Stimulated activated CD4-positive, alpha-beta T cell treated with anti-CD3 and anti-CD28 coated beads, Interleukin-1b, Interleukin-23, amount 100 ng/mL, for 1 hour (primary cell): ENCODE results near the gene TMEM190.

ENCODE experiments used
- DNase-seq, 2 donors: peaks; one replicate each; pipeline ENCODE4 v3.0.0-alpha.2; 2020; ENCODE audit warnings: low read depth in 2 of 2

The TMEM190 gene

GRCh38 chr19:55350620-55351315 is 25.9 kb upstream of the TMEM190 start:
- DNase-seq: no peak

DNA sequence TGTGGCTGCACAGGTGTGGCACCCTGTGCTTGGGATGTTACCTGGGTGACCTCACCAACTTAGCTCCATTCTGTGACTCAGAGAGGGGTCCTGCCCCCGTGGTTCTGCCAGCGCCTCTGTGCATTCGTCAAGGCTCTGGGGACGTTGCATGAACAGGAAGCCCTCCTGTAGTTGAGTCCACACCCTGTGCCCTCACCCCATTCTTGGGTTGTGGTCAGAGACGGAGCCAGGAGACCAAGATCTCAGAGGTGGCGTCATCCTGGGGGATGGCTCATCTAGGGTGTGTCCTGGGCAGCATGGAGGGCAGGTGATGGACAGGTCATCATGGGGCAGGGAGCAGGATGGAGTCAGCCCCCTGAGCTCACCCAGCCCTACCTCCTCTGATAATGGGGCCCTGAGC is 24.6 kb upstream of the TMEM190 start:
- no peak for DNase-seq

- no peak for DNase-seq
Measured at GRCh38 chr19:55352549-55353145, 24.0 kb upstream of the TMEM190 start.

DNA sequence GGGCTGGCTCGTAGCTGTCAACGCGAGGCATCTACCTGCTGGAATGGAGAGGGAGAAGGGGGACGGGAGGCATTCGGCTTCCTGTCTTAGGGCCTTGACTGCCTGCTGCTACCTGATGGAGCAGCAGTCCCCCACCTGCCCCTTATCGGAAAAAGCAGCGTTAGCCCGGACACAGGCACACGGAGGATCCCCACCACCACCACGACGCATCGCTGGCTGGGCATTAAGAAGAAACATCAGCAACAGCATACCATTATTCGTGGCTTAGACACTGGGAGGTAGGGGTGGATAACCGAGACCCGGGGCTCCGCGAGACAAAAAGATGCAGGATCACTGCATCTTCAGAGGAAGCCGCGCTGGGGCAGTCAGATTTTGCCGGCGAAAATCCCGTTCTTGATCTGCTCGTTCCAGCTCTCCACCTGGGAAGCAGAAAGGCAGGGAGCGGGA is 23.2 kb upstream of the TMEM190 start:
- no peak for DNase-seq

DNA sequence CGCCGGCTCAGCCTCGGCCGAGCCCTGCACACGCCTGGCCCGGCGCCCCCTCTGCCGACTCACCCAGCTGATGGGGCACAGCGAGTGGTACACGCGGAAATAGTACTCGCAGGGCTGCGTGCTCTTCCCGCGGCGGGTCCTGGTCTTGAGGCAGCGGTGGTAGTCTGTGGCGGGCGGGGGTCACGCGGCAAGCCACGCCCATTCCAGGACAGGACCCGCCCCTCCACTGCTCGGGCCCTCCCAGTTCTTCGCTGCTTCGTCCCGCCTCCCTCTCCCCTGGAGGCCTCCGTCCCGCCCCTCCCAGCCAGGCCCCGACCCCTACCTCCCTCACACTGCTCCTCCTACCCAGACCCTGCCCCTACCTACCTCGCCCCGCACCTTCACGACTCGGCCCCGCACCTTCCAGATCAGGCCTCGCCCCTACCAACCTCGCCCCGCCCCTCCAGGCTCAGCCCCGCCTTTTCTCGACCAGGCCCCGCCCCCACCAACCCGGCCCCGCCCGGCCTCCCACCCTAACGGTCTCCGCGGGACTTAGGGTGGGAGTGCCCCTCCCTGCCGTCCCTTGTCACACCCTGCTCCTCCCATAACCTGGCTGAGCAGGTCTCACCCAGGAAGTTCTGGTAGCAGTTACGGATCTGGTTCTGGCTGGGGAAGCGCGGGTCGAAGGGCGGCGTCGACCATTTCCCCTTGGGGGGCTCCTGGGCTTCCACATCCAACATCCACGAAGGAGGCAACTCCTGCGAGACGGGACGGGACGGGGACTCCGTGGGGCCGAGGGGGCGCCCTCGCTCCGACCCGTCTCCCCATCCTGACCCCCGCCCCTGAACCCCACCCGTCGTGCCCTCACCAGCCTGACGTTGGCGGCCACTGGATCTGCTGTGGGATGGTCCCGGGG is 22.6 kb upstream of the TMEM190 start:
- peak in 1 of 2 donors; percentile 42 for DNase-seq

DNA sequence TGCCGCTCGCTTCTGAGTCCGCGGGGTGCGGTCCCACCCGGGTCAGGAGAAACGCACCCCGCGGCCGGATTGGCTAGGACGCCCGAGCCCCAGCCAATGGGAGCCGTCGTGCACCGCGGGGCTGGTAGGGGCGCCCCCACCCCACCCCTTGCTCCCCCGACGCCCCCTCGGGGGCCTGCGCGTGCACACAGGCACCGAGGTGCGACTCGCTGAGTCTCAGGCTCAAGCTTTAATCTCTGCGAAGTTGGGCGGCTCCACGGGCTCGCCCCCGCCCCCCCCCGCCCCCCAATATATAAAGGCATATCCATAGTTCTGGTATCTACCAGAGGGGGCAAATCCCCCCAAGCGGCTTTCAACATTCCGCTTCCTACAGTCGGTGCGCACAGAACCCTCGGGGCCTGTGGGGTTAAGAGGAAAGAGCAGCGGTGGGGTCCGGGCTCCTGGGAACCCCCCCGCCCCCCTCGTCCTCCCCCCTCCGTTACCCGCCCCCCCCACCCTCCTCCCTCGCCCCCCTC is 21.9 kb upstream of the TMEM190 start, which contains the start of gene COX6B2:
Gene COX6B2, minus strand, starts transcription at position 22 of the 515 bp plus-strand sequence. CDS start 198 bp downstream, outside the sequence.
- DNase-seq: no peak

GRCh38 chr19:55355213-55355821 is 21.3 kb upstream of the TMEM190 start:
- no peak for DNase-seq

DNA sequence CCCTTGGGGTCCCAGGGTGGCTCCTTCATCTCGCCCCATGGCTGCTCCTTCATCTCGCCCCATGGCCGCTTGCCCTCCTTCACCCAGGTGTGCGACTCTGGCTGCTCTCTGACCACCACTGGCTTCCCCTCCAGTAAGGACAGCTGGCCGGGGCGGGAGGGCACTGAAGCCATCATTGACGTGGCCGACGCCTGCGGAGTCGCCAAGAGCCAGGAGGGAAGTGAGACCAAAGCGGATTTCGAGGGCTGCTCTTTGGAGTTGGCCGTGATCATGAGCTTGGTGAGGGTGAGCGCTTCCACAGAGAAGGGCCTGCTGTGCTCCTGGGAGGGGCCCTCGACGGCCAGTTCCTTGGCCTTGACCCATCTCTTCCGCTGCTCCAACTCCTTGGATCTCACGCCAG is 18.1 kb upstream of the TMEM190 start:
- no peak for DNase-seq

DNA sequence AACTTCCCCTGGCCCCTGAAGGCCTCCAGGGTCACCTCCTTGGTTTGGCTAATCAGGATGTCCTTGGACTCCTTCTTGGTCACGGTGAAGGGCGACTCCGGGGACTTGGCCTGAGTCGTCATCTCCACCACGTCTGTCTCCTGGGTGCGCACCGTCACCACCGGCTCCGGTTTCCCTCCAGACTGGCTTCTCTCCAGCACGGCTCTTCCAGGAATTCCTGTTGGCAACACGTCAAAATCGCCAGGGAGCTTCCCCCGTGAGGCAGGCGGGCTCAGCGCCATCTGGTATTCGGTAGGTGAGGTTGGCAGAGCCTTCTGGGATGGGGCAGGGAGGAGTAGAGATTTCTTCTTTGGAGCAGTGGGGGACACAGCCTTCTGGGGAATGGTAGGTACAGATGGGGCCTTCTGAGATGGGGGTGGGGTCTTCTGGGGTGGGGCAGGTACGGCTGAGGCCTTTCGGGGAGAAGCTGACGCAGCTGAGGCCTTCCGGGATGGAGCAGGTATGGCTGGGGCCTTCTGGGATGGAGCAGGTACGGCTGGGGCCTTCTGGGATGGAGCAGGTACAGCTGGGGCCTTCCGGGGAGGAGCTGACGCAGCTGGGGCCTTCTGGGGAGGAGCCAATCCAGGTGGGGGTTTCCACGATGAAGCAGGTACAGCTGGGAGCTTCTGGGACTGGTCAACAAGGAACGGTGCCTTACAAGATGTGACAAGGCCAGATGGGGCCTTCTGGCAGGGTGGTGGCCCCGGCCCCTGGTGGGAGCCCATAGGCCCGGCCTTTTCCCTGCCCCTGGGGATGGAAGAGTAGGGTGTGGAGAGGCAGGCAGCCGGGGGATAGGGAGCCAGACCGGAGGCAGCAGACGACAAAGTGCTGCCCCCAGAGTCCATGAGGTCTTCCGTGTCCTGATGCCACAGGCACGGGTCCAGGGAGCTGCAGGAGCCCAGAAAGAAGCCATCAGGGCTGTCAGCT is 17.4 kb upstream of the TMEM190 start:
- DNase-seq: no peak

DNA sequence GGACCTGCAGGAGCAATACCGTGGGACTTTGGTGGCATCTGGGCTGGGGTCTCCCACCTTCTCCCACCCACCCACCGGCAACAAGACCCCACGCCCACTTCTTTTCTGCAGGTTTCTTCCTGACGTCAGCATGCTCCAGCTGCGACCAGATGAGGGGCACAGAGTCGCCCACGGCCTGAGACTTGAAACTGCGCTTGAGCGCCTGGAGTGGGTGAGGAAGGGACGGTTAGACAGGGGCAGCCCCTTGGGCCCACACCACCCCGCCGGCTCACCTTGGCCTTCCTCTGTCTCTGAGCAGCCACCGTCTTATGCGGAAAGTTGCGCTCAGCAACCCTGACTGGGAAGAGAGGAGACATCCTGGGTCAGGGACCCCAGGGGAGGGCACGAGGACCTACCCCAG is 15.7 kb upstream of the TMEM190 start:
- no peak for DNase-seq

DNA sequence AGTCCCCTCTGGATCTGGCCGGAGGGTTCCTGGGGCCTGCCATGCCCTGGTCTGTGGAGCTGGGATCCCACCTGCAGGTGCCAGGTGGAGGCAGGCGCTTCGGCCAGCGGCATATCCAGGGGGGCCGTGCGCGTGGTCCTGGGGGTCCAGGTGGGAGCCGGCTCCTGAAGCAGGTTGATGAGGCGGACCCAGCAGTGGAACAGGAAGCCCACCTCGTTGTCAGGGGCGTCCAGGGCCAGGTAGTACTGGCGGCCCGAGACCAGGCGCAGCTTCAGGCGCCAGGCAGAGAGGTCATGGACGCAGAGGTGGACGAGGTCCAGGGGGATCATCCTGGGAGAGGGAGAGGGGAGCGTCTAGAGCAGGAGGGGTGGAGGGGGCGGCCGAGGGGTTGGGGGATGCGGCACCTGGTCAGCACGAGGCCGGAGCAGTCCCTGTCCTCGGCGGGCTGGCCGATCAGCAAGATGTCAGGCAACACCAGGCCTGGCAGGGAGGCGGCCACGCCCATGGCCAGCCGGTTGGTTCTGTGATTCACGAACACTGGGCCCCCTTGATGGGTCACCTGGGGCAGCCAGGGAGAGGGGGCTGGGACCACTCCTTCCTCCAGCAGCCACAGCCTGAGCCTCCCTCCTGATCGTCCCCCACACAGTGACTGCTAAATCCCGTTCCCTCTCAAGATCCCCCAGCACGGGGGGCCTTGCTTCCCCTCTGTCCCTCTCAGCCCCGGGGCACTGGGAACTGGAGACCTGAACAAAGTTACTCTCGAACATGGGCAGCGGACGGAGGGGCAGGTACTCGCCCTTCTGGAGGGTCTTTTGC is 14.2 kb upstream of the TMEM190 start:
- no peak for DNase-seq

DNA sequence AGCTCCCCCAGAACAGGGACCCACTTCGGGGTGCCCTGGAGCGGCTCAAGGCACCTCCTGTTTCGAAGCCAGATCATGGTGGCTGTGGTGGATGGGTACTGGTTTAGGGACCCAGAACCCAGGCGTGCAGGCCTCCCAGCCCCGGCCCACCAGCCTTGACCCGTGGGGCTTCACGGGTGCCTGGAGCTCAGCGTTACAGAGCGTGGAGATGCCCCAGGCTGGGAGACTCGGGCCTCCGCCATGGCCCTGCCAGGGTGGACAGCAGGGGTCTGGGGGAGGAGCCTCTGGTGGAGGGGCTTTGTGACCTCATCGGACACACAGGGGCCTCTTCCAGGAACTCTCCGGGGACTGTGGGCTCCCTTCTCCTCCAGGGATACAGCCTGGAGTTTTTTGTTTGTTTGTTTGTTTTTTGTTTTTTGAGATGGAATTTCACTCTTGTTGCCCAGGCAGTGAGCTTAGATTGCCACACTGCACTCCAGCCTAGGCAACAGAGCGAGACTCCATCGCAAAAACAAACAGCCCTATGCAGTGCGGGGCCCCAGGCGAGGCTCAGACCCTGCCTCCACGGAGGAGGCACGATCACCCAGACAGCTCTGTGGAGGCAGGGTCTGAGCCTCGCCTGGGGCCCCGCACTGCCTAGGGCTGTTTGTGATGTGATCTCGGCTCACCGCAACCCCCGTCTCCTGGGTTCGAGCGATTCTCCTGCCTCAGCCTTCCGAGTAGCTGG is 13.5 kb upstream of the TMEM190 start, which contains the start of gene GARIN5B:
Gene GARIN5B, minus strand, starts transcription at position 271 of the 727 bp plus-strand sequence. Its CDS starts 194 bp downstream, at position 77.
- no peak for DNase-seq

DNA sequence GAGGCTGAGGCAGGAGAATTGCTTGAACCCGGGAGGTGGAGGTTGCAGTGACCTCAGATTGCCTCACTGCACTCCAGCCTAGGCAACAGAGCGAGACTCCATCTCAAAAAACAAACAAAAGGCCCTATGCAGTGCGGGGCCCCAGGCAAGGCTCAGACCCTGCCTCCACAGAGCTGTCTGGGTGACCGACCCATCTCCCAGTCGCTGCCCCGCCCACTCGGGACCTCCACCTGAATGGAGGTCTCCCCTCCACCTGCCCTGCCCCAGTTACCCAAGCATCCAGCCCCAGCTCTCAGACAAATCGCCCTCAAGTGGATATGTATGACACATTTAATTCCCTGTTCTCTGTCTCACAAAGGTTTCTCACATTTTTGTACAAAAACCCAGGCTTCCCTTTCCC is 11.4 kb upstream of the TMEM190 start:
- no peak for DNase-seq

DNA sequence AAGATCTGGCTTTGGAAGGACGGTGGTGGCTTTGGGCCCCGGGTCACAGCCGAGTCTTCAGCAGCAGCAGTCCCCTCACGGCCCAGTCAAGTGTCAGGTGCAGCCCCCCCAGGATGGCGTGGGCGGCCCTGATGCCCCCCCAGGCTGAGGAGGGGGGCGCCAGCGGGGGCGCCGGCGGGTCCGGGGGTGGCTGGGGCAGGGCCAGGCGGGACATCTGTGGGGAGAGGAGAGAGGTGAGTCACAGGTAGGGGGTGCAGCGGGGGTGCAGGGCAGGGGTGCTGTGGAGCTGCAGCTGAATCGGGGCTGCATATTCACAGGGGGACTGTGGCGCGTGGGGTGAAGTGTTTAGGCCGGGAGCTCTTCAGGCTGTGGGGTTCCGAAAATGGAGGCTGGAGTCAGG is 10.7 kb upstream of the TMEM190 start:
- no peak for DNase-seq

- no peak for DNase-seq
Measured at GRCh38 chr19:55366790-55367189, 9.8 kb upstream of the TMEM190 start.

GRCh38 chr19:55368106-55368505 is 8.5 kb upstream of the TMEM190 start:
- no peak for DNase-seq

GRCh38 chr19:55368701-55369563 is 7.7 kb upstream of the TMEM190 start:
- DNase-seq: no peak
